NT2/D1 (cell line): Measurements from ENCODE around the gene COQ2.
"Not testable (repeated sequence)": the region's sequence is repeated elsewhere in the genome, so short reads cannot be mapped to it uniquely, and the experiment has no call there.

Experiments used
- SUZ12 ChIP-seq: IDR thresholded peaks from 2 replicates; pipeline ENCODE4 v1.6.1; 2011; ENCODE audit not compliant: insufficient read length, insufficient read depth; ENCODE audit errors: extremely low read depth
- YY1 ChIP-seq: IDR thresholded peaks from 2 replicates; pipeline ENCODE4 v1.6.1; 2011; ENCODE audit not compliant: insufficient read length, insufficient read depth
- ZNF274 ChIP-seq: IDR thresholded peaks from 2 replicates; pipeline ENCODE4 v1.6.1; 2011; ENCODE audit warnings: mild to moderate bottlenecking, low read depth, low read length

DNA sequence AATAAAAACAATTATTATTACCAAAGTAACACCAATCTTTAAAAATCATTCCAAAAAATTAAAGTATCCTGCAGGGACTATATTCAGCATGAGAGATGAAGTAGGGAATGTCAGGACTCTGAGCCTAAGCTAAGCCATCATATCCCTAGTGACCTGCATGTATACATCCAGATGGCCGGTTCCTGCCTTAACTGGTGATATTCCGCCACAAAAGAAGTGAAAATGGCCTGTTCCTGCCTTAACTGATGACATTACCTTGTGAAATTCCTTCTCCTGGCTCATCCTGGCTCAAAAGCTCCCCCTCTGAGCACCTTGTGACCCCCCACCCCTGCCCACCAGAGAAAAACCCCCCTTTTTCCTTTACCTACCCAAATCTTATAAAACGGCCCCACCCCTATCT lies 50.2 kb downstream of the COQ2 start:
- not testable (repeated sequence) for TF ChIP-seq YY1, SUZ12, ZNF274
